ENCODE data around the gene CHST9. TPM values are rescaled to one million over a fixed set of nuclear protein-coding genes. Genes with fewer than 3 reads are reported as not detected.

Gene CHST9
- total RNA-seq, 1 donor from 2014 or later: 2.0 TPM

- DNase-seq: no peak
- Histone ChIP-seq H3K36me3 (no peaks in the 10 kb centered on the region), H3K4me1 (no peaks in the 10 kb centered on the region), H3K27me3 (ENCODE audit: low read depth) (no peaks in the 10 kb centered on the region), H3K27ac (replicated peaks) (no peak overlapping the region), H3K9me3 (replicated peaks) (no peaks in the 10 kb centered on the region), H3K4me3 (no peak overlapping the region)
- intact Hi-C loops (cut with micrococcal nuclease): no loop called here
- no peak for TF ChIP-seq CTCF (IDR thresholded peaks at IDR 0.05; ENCODE audit: borderline replicate concordance)
Observed at GRCh38 chr18:27225947-27226481, 40.9 kb upstream of the CHST9 start.

- H3K27me3 ChIP-seq (ENCODE audit: low read depth): no peaks in the 10 kb centered on the region
- no peak overlapping the region for H3K4me3 ChIP-seq
- intact Hi-C loops (cut with micrococcal nuclease): no loop called here
- no peak for TF ChIP-seq CTCF (IDR thresholded peaks at IDR 0.05; ENCODE audit: borderline replicate concordance)
- H3K4me1 ChIP-seq: no peaks in the 10 kb centered on the region
- no peak for DNase-seq
- no peaks in the 10 kb centered on the region for H3K36me3 ChIP-seq
- no peak overlapping the region for H3K27ac ChIP-seq (replicated peaks)
- no peaks in the 10 kb centered on the region for H3K9me3 ChIP-seq (replicated peaks)
Observed at GRCh38 chr18:27223526-27224291, 38.6 kb upstream of the CHST9 start.

- intact Hi-C loops (cut with micrococcal nuclease): no loop called here
- no peak for DNase-seq
- no peak for TF ChIP-seq CTCF (IDR thresholded peaks at IDR 0.05; ENCODE audit: borderline replicate concordance)
Observed at GRCh38 chr18:27214831-27215230, 29.7 kb upstream of the CHST9 start.

GRCh38 chr18:27213123-27213717 lies 28.1 kb upstream of the CHST9 start:
- Histone ChIP-seq H3K9me3 (replicated peaks) (no peaks in the 10 kb centered on the region), H3K36me3 (no peaks in the 10 kb centered on the region), H3K4me3 (no peak overlapping the region), H3K27ac (replicated peaks) (no peak overlapping the region), H3K27me3 (ENCODE audit: low read depth) (no peaks in the 10 kb centered on the region), H3K4me1 (no peaks in the 10 kb centered on the region)
- TF ChIP-seq CTCF (IDR thresholded peaks at IDR 0.05; ENCODE audit: borderline replicate concordance): no peak
- intact Hi-C loops (cut with micrococcal nuclease): no loop called here
- no peak for DNase-seq

More at GRCh38 chr18:27214831-27215230, 29.7 kb upstream of the CHST9 start:
- H3K27me3 ChIP-seq (ENCODE audit: low read depth): no peaks in the 10 kb centered on the region
- H3K4me3 ChIP-seq: no peak overlapping the region
- H3K4me1 ChIP-seq: no peaks in the 10 kb centered on the region
- H3K27ac ChIP-seq (replicated peaks): no peak overlapping the region
- H3K36me3 ChIP-seq: no peaks in the 10 kb centered on the region
- no peaks in the 10 kb centered on the region for H3K9me3 ChIP-seq (replicated peaks)

- no peak for DNase-seq
- no peak overlapping the region for H3K4me3 ChIP-seq
- H3K4me1 ChIP-seq: no peaks in the 10 kb centered on the region
- no peak overlapping the region for H3K27ac ChIP-seq (replicated peaks)
- H3K27me3 ChIP-seq (ENCODE audit: low read depth): no peaks in the 10 kb centered on the region
- intact Hi-C loops (cut with micrococcal nuclease): no loop called here
- H3K36me3 ChIP-seq: no peaks in the 10 kb centered on the region
- TF ChIP-seq CTCF (IDR thresholded peaks at IDR 0.05; ENCODE audit: borderline replicate concordance): peak; percentile 27
- no peaks in the 10 kb centered on the region for H3K9me3 ChIP-seq (replicated peaks)
Observed at GRCh38 chr18:27211569-27211968, 26.5 kb upstream of the CHST9 start.

Measured in left ventricle myocardium inferior (tissue), 1 donor.